ENCODE data around the gene CDH18.

Gene CDH18

GRCh38 chr5:19885040-19885824 lies 102.8 kb downstream of the CDH18 start:
- H3K36me3 ChIP-seq (ENCODE audit: insufficient read depth): no peaks in the 10 kb centered on the region
- H4K20me1 ChIP-seq (ENCODE audit: insufficient read depth): no peaks in the 10 kb centered on the region
- peaks cover 25% of the 10 kb centered on the region for H3K4me1 ChIP-seq (ENCODE audit: low read depth, poor library complexity, severe bottlenecking)
- H3K27ac ChIP-seq: peak overlapping the region; percentile 72; the same call in 1 of the 2 replicates
- peak overlapping the region; percentile 61; the same call in 1 of the 2 replicates for H2AFZ ChIP-seq (ENCODE audit: low read depth)
- no peaks in the 10 kb centered on the region for H3K27me3 ChIP-seq (ENCODE audit: insufficient read depth, low read depth)
- no peak for TF ChIP-seq CTCF (conservative IDR thresholded peaks at IDR 0.05; ENCODE audit: low read depth, low read length)
- H3K79me2 ChIP-seq (ENCODE audit: insufficient read depth, low read depth): no peaks in the 10 kb centered on the region
- H3K9ac ChIP-seq: peak overlapping the region; percentile 65; the same call in 1 of the 2 replicates
- H3K4me3 ChIP-seq (IDR thresholded peaks at IDR 0.05; ENCODE audit: insufficient read depth, low read depth, low read length): no peak overlapping the region
- H3K4me2 ChIP-seq: peak overlapping the region; percentile 59; the same call in 1 of the 2 replicates

- Histone ChIP-seq H2AFZ (ENCODE audit: low read depth) (no peak overlapping the region), H3K4me3 (IDR thresholded peaks at IDR 0.05; ENCODE audit: insufficient read depth, low read depth, low read length) (no peak overlapping the region), H3K27ac (no peak overlapping the region), H3K79me2 (ENCODE audit: insufficient read depth, low read depth) (no peaks in the 10 kb centered on the region), H3K36me3 (ENCODE audit: insufficient read depth) (no peaks in the 10 kb centered on the region), H3K27me3 (ENCODE audit: insufficient read depth, low read depth) (no peaks in the 10 kb centered on the region), H4K20me1 (ENCODE audit: insufficient read depth) (no peaks in the 10 kb centered on the region), H3K4me1 (ENCODE audit: low read depth, poor library complexity, severe bottlenecking) (peaks cover 12% of the 10 kb centered on the region), H3K4me2 (no peak overlapping the region), H3K9ac (no peak overlapping the region)
- no peak for TF ChIP-seq CTCF (conservative IDR thresholded peaks at IDR 0.05; ENCODE audit: low read depth, low read length)
These were observed 107.1 kb downstream of the CDH18 start for GRCh38 chr5:19880859-19881436.

- Histone ChIP-seq H3K79me2 (ENCODE audit: insufficient read depth, low read depth) (no peaks in the 10 kb centered on the region), H2AFZ (ENCODE audit: low read depth) (no peak overlapping the region), H3K27me3 (ENCODE audit: insufficient read depth, low read depth) (no peaks in the 10 kb centered on the region), H4K20me1 (ENCODE audit: insufficient read depth) (no peaks in the 10 kb centered on the region), H3K9ac (no peak overlapping the region), H3K27ac (no peak overlapping the region), H3K4me3 (IDR thresholded peaks at IDR 0.05; ENCODE audit: insufficient read depth, low read depth, low read length) (no peak overlapping the region), H3K4me1 (ENCODE audit: low read depth, poor library complexity, severe bottlenecking) (peaks cover 7% of the 10 kb centered on the region), H3K36me3 (ENCODE audit: insufficient read depth) (no peaks in the 10 kb centered on the region), H3K4me2 (no peak overlapping the region)
- no peak for TF ChIP-seq CTCF (conservative IDR thresholded peaks at IDR 0.05; ENCODE audit: low read depth, low read length)
These were observed 107.5 kb downstream of the CDH18 start for GRCh38 chr5:19880458-19880857.

GRCh38 chr5:19874811-19875210 lies 113.2 kb downstream of the CDH18 start:
- no peaks in the 10 kb centered on the region for H3K27me3 ChIP-seq (ENCODE audit: insufficient read depth, low read depth)
- no peaks in the 10 kb centered on the region for H3K36me3 ChIP-seq (ENCODE audit: insufficient read depth)
- no peak for TF ChIP-seq CTCF (conservative IDR thresholded peaks at IDR 0.05; ENCODE audit: low read depth, low read length)
- no peak overlapping the region for H2AFZ ChIP-seq (ENCODE audit: low read depth)
- H3K27ac ChIP-seq: no peak overlapping the region
- H4K20me1 ChIP-seq (ENCODE audit: insufficient read depth): no peaks in the 10 kb centered on the region
- H3K4me3 ChIP-seq (IDR thresholded peaks at IDR 0.05; ENCODE audit: insufficient read depth, low read depth, low read length): no peak overlapping the region
- H3K4me2 ChIP-seq: no peak overlapping the region
- no peaks in the 10 kb centered on the region for H3K4me1 ChIP-seq (ENCODE audit: low read depth, poor library complexity, severe bottlenecking)
- H3K79me2 ChIP-seq (ENCODE audit: insufficient read depth, low read depth): no peaks in the 10 kb centered on the region
- no peak overlapping the region for H3K9ac ChIP-seq
